SK-N-MC (cell line): ENCODE measurements around the gene GRM8.

Experiments
- EZH2 ChIP-seq: fragments of 200-600 bp; sonication (generic); IDR thresholded peaks from one replicate; pipeline ENCODE4 v1.6.1; 2017; ENCODE audit warnings: antibody characterized with exemption
- FOXP2 ChIP-seq: optimal IDR thresholded peaks from 2 replicates; pipeline ENCODE3; 2011; ENCODE audit warnings: mild to moderate bottlenecking, moderate library complexity; ENCODE audit not compliant: insufficient read depth; ENCODE audit errors: extremely low read length, control extremely low read depth
- POLR2AphosphoS5 ChIP-seq: IDR thresholded peaks from 2 replicates; pipeline ENCODE4 v1.6.1; 2012; ENCODE audit warnings: mild to moderate bottlenecking, low read depth, low read length, borderline replicate concordance

DNA sequence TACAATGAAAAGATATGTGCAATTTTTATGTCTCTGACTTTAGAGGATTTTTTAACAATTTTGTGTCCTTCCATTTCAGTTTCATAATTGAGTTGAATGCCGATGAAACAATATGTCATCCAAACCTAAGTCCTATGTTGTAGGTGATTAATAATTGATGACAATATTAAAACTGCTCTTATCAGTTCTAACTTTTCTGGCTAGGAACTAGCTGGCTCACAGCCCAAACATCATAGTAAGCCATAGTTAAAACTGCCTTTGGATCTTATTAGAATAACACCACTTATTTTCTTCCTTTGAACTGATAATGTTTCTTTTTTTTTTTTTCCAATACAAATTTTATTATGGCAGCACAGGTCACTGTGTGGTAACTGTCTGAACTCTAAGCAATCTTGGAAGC is 230.9 kb downstream of the GRM8 start:
- TF ChIP-seq POLR2AphosphoS5: no peak
- TF ChIP-seq EZH2: no peak
- TF ChIP-seq FOXP2: no peak
